ENCODE results near the gene TSHR. TPM values are rescaled to one million over a fixed set of nuclear protein-coding genes. Genes with fewer than 3 reads are reported as not detected.

TSHR gene
- total RNA-seq, 6 donors from 2014 or later: 1.4 TPM; not detected in 5

GRCh38 chr14:80979951-80980350 is 24.5 kb downstream of the TSHR start:
- Histone ChIP-seq H3K4me1 (no peaks in the 10 kb centered on the region), H3K9me3 (no peaks in the 10 kb centered on the region), H3K27me3 (no peaks in the 10 kb centered on the region), H3K27ac (no peak overlapping the region), H3K4me3 (no peak overlapping the region), H3K36me3 (no peaks in the 10 kb centered on the region)
- ATAC-seq (ENCODE audit: low FRiP score in 2 of 2) (no peak), DNase-seq (no peak)
- no peak for TF ChIP-seq CTCF (IDR thresholded peaks at IDR 0.05)
- WGBS, 2 donors: 72 to 76% methylated on average over 2 of the region's 2 CpGs

GRCh38 chr14:80981156-80981555 is 25.7 kb downstream of the TSHR start:
- Histone ChIP-seq H3K9me3 (no peaks in the 10 kb centered on the region), H3K36me3 (no peaks in the 10 kb centered on the region), H3K27me3 (no peaks in the 10 kb centered on the region), H3K4me1 (no peaks in the 10 kb centered on the region), H3K27ac (no peak overlapping the region), H3K4me3 (no peak overlapping the region)
- 71 to 74% methylated on average over 3 of the region's 3 CpGs for WGBS, 2 donors
- DNase-seq (no peak), ATAC-seq (ENCODE audit: low FRiP score in 2 of 2) (no peak)
- TF ChIP-seq POLR2A (IDR thresholded peaks at IDR 0.05) (no peak), CTCF (IDR thresholded peaks at IDR 0.05) (no peak), POLR2AphosphoS5 (IDR thresholded peaks at IDR 0.05) (no peak), EP300 (IDR thresholded peaks at IDR 0.05) (no peak)

GRCh38 chr14:80981673-80982072 is 26.3 kb downstream of the TSHR start:
- Histone ChIP-seq H3K4me3 (no peak overlapping the region), H3K27ac (no peak overlapping the region), H3K27me3 (no peaks in the 10 kb centered on the region), H3K4me1 (no peaks in the 10 kb centered on the region), H3K9me3 (no peaks in the 10 kb centered on the region), H3K36me3 (no peaks in the 10 kb centered on the region)
- TF ChIP-seq CTCF (IDR thresholded peaks at IDR 0.05) (no peak), POLR2AphosphoS5 (IDR thresholded peaks at IDR 0.05) (no peak), POLR2A (IDR thresholded peaks at IDR 0.05) (no peak), EP300 (IDR thresholded peaks at IDR 0.05) (no peak)
- DNase-seq (no peak), ATAC-seq (ENCODE audit: low FRiP score in 2 of 2) (no peak)
- WGBS, 2 donors: 88 to 90% methylated on average over 7 of the region's 7 CpGs

GRCh38 chr14:80982711-80983110 is 27.3 kb downstream of the TSHR start:
- no peaks in the 10 kb centered on the region for H3K36me3 ChIP-seq
- DNase-seq: no peak
- no peak for ATAC-seq (ENCODE audit: low FRiP score in 2 of 2)
- WGBS, 2 donors: 73 to 75% methylated on average over 2 of the region's 2 CpGs
- H3K4me3 ChIP-seq: no peak overlapping the region
- no peaks in the 10 kb centered on the region for H3K4me1 ChIP-seq
- TF ChIP-seq EP300 (IDR thresholded peaks at IDR 0.05) (no peak), POLR2AphosphoS5 (IDR thresholded peaks at IDR 0.05) (no peak), POLR2A (IDR thresholded peaks at IDR 0.05) (no peak), CTCF (IDR thresholded peaks at IDR 0.05) (no peak)
- no peaks in the 10 kb centered on the region for H3K27me3 ChIP-seq
- no peaks in the 10 kb centered on the region for H3K9me3 ChIP-seq
- H3K27ac ChIP-seq: no peak overlapping the region

GRCh38 chr14:80987235-80988032 is 32.0 kb downstream of the TSHR start:
- Histone ChIP-seq H3K27me3 (no peaks in the 10 kb centered on the region), H3K36me3 (no peaks in the 10 kb centered on the region), H3K4me3 (no peak overlapping the region), H3K9me3 (no peaks in the 10 kb centered on the region), H3K27ac (no peak overlapping the region), H3K4me1 (no peaks in the 10 kb centered on the region)
- DNase-seq (peak in 1 of 2 donors; percentile 51), ATAC-seq (ENCODE audit: low FRiP score in 2 of 2) (peak; percentile 71 to 91)
- WGBS, 2 donors: 41 to 45% methylated on average over 6 of the region's 6 CpGs
- TF ChIP-seq CTCF (IDR thresholded peaks at IDR 0.05) (peak; percentile 76 to 90 (median 86)), POLR2A (IDR thresholded peaks at IDR 0.05) (no peak), EP300 (IDR thresholded peaks at IDR 0.05) (no peak), POLR2AphosphoS5 (IDR thresholded peaks at IDR 0.05) (no peak)
